Parathyroid adenoma (tissue), 2 donors: ENCODE data around the gene CLEC12A.
"Not testable (repeated sequence)": the region's sequence is repeated elsewhere in the genome, so short reads cannot be mapped to it uniquely, and the experiment has no call there.

ENCODE experiments used
- H2AFZ ChIP-seq: fragments of 300-600 bp; sonication (generic); one replicate; pipeline ENCODE4 v1.7.0; 2017; ENCODE audit warnings: antibody characterized with exemption, mild to moderate bottlenecking
- H3K27ac ChIP-seq: fragments of 300-600 bp; sonication (generic); one replicate; pipeline ENCODE4 v1.7.0; 2017
- H3K27me3 ChIP-seq: fragments of 300-600 bp; sonication (generic); one replicate; pipeline ENCODE4 v1.7.0; 2017; ENCODE audit warnings: low read length; ENCODE audit not compliant: control insufficient read depth, insufficient read depth
- H3K36me3 ChIP-seq: fragments of 300-600 bp; sonication (generic); one replicate; pipeline ENCODE4 v1.7.0; 2017; ENCODE audit warnings: low read length; ENCODE audit not compliant: control insufficient read depth, insufficient read depth
- H3K4me1 ChIP-seq: fragments of 300-600 bp; sonication (generic); one replicate; pipeline ENCODE4 v1.7.0; 2017; ENCODE audit warnings: control low read depth
- H3K4me2 ChIP-seq: fragments of 300-600 bp; sonication (generic); one replicate; pipeline ENCODE4 v1.7.0; 2017; ENCODE audit warnings: low read length
- H3K4me3 ChIP-seq: fragments of 300-600 bp; sonication (generic); one replicate; pipeline ENCODE4 v1.7.0; 2017; ENCODE audit warnings: low read depth, low read length
- H3K79me2 ChIP-seq: fragments of 300-600 bp; sonication (generic); one replicate; pipeline ENCODE4 v1.7.0; 2017; ENCODE audit warnings: control low read depth
- H3K9ac ChIP-seq: fragments of 300-600 bp; sonication (generic); one replicate; pipeline ENCODE4 v1.7.0; 2017; ENCODE audit warnings: mild to moderate bottlenecking
- H3K9me3 ChIP-seq: fragments of 300-600 bp; sonication (generic); one replicate; pipeline ENCODE4 v1.7.0; 2017; ENCODE audit warnings: low read length; ENCODE audit not compliant: control insufficient read depth
- CTCF ChIP-seq: fragments of 300-600 bp; sonication (generic); IDR thresholded peaks from one replicate; pipeline ENCODE4 v1.7.0; 2017; ENCODE audit warnings: antibody characterized with exemption, mild to moderate bottlenecking
- donor health status: primary hyperparathyroidism.

CLEC12A gene

GRCh38 chr12:10015450-10015849 is 44.2 kb downstream of the CLEC12A start:
- H3K9ac ChIP-seq = no peak overlapping the region
- H3K27me3 ChIP-seq = no peaks in the 10 kb centered on the region
- H3K79me2 ChIP-seq = no peaks in the 10 kb centered on the region
- H3K4me2 ChIP-seq = no peak overlapping the region
- H3K36me3 ChIP-seq = no peaks in the 10 kb centered on the region
- no peak for TF ChIP-seq CTCF
- no peak overlapping the region for H3K4me3 ChIP-seq
- no peaks in the 10 kb centered on the region for H3K9me3 ChIP-seq
- no peaks in the 10 kb centered on the region for H3K4me1 ChIP-seq
- H3K27ac ChIP-seq = no peak overlapping the region
- no peak overlapping the region for H2AFZ ChIP-seq

GRCh38 chr12:10016881-10017280 is 45.7 kb downstream of the CLEC12A start:
- Histone ChIP-seq H3K79me2 (no peaks in the 10 kb centered on the region), H3K4me2 (no peak overlapping the region), H3K27ac (no peak overlapping the region)

GRCh38 chr12:10018386-10018785 is 47.2 kb downstream of the CLEC12A start:
- H3K27ac ChIP-seq = no peak overlapping the region
- H3K9ac ChIP-seq = no peak overlapping the region
- H3K36me3 ChIP-seq = no peaks in the 10 kb centered on the region
- no peaks in the 10 kb centered on the region for H3K27me3 ChIP-seq
- TF ChIP-seq CTCF = no peak
- no peaks in the 10 kb centered on the region for H3K79me2 ChIP-seq
- H3K4me3 ChIP-seq = no peak overlapping the region
- H3K4me1 ChIP-seq = no peaks in the 10 kb centered on the region
- H3K4me2 ChIP-seq = no peak overlapping the region
- no peak overlapping the region for H2AFZ ChIP-seq
- no peaks in the 10 kb centered on the region for H3K9me3 ChIP-seq

More at GRCh38 chr12:10016881-10017280, 45.7 kb downstream of the CLEC12A start:
- no peak overlapping the region for H2AFZ ChIP-seq
- H3K9ac ChIP-seq = no peak overlapping the region
- no peaks in the 10 kb centered on the region for H3K4me1 ChIP-seq
- no peaks in the 10 kb centered on the region for H3K27me3 ChIP-seq
- H3K4me3 ChIP-seq = no peak overlapping the region
- TF ChIP-seq CTCF = no peak
- H3K9me3 ChIP-seq = no peaks in the 10 kb centered on the region
- no peaks in the 10 kb centered on the region for H3K36me3 ChIP-seq

- H3K79me2 ChIP-seq = no peaks in the 10 kb centered on the region
- H3K4me1 ChIP-seq = no peaks in the 10 kb centered on the region
- H3K27me3 ChIP-seq = no peaks in the 10 kb centered on the region
- no peaks in the 10 kb centered on the region for H3K36me3 ChIP-seq
- no peak overlapping the region for H3K9ac ChIP-seq
- H3K4me3 ChIP-seq = no peak overlapping the region
- H3K9me3 ChIP-seq = no peaks in the 10 kb centered on the region
- no peak overlapping the region for H3K27ac ChIP-seq
- H2AFZ ChIP-seq = no peak overlapping the region
- no peak overlapping the region for H3K4me2 ChIP-seq
- no peak for TF ChIP-seq CTCF
Observed at GRCh38 chr12:10021342-10021741, 50.1 kb downstream of the CLEC12A start.

- no peaks in the 10 kb centered on the region for H3K36me3 ChIP-seq
Observed at GRCh38 chr12:10025236-10025635, 54.0 kb downstream of the CLEC12A start.

GRCh38 chr12:10026666-10027065 is 55.5 kb downstream of the CLEC12A start:
- H3K27me3 ChIP-seq, H3K4me1 ChIP-seq, H3K9ac ChIP-seq, H2AFZ ChIP-seq, H3K36me3 ChIP-seq, H3K27ac ChIP-seq, H3K9me3 ChIP-seq, H3K79me2 ChIP-seq, H3K4me2 ChIP-seq, H3K4me3 ChIP-seq: not testable (repeated sequence)

More at GRCh38 chr12:10025236-10025635, 54.0 kb downstream of the CLEC12A start:
- no peak overlapping the region for H3K27ac ChIP-seq
- H3K4me1 ChIP-seq = no peaks in the 10 kb centered on the region
- no peaks in the 10 kb centered on the region for H3K79me2 ChIP-seq
- no peaks in the 10 kb centered on the region for H3K27me3 ChIP-seq
- H3K4me2 ChIP-seq = no peak overlapping the region
- no peaks in the 10 kb centered on the region for H3K9me3 ChIP-seq
- H3K4me3 ChIP-seq = no peak overlapping the region
- no peak overlapping the region for H3K9ac ChIP-seq
- no peak for TF ChIP-seq CTCF
- H2AFZ ChIP-seq = no peak overlapping the region
